ENCODE results near the gene SEC61G. TPM values are rescaled to one million over a fixed set of nuclear protein-coding genes. Genes with fewer than 3 reads are reported as not detected.

Gene SEC61G
- total and polyA plus RNA-seq, 10 of the 15 experiments (the other 5 are each of a cell fraction or from before 2014, with no cell fraction given): 163 to 809 (median 346) TPM

- no peak for TF ChIP-seq ZBTB33 (IDR thresholded peaks at IDR 0.05)
- no peak for TF ChIP-seq CBX5 (IDR thresholded peaks at IDR 0.05; ENCODE audit: low read depth)
- TF ChIP-seq CHD4 (IDR thresholded peaks at IDR 0.05): no peak
- no peak for TF ChIP-seq RAD21 (IDR thresholded peaks at IDR 0.05; ENCODE audit: insufficient read depth, low read depth, low read length)
- TF ChIP-seq IRF3 (IDR thresholded peaks at IDR 0.05): no peak
- TF ChIP-seq E2F8 (IDR thresholded peaks at IDR 0.05; ENCODE audit: low read depth, partially characterized antibody): no peak
- TF ChIP-seq BMI1 (IDR thresholded peaks at IDR 0.05; ENCODE audit: borderline replicate concordance): no peak
- no peak for TF ChIP-seq PBX3 (IDR thresholded peaks at IDR 0.05; ENCODE audit: insufficient replicate concordance, low read depth, low read length)
- no peak for TF ChIP-seq LARP7 (IDR thresholded peaks at IDR 0.05)
- no peak for TF ChIP-seq BCL11A (IDR thresholded peaks at IDR 0.05; ENCODE audit: low read depth, low read length)
- TF ChIP-seq NBN (IDR thresholded peaks at IDR 0.05): no peak
Observed at GRCh38 chr7:54722502-54722901, 36.5 kb downstream of the SEC61G start (continued).
